Trophoblast cell (in vitro differentiated cells and primary cell): ENCODE measurements around the gene CAMK1D.

Experiments
- DNase-seq, 2 donors: peaks; one replicate each; pipeline ENCODE4 v3.0.0-alpha.2; 2016
- H2AFZ ChIP-seq: 2 replicates; pipeline ENCODE4 v1.6.1; 2013; ENCODE audit warnings: low read length, moderate library complexity, mild to moderate bottlenecking; ENCODE audit not compliant: insufficient read depth, poor library complexity
- H2AK5ac ChIP-seq: 2 replicates; pipeline ENCODE4 v1.6.1; 2013; ENCODE audit warnings: mild to moderate bottlenecking, low read length
- H2BK120ac ChIP-seq: 2 replicates; pipeline ENCODE4 v1.6.1; 2013; ENCODE audit warnings: low read length, mild to moderate bottlenecking, moderate library complexity; ENCODE audit not compliant: insufficient read depth, poor library complexity
- H2BK12ac ChIP-seq: 2 replicates; pipeline ENCODE4 v1.6.1; 2013; ENCODE audit warnings: mild to moderate bottlenecking, low read length, moderate library complexity
- H2BK5ac ChIP-seq: 2 replicates; pipeline ENCODE4 v1.6.1; 2013; ENCODE audit warnings: low read length, low read depth, moderate library complexity, mild to moderate bottlenecking; ENCODE audit not compliant: poor library complexity
- H3K14ac ChIP-seq: 2 replicates; pipeline ENCODE4 v1.6.1; 2013; ENCODE audit warnings: mild to moderate bottlenecking, low read length
- H3K18ac ChIP-seq: 2 replicates; pipeline ENCODE4 v1.6.1; 2013; ENCODE audit warnings: mild to moderate bottlenecking, low read length
- H3K23ac ChIP-seq: 2 replicates; pipeline ENCODE4 v1.6.1; 2013; ENCODE audit warnings: low read length
- H3K27ac ChIP-seq: 2 replicates; pipeline ENCODE4 v1.5.1; 2013; ENCODE audit warnings: low read depth, mild to moderate bottlenecking, inconsistent platforms, low read length, moderate library complexity
- H3K27me3 ChIP-seq: 2 replicates; pipeline ENCODE4 v1.6.1; 2013; ENCODE audit warnings: inconsistent platforms, mild to moderate bottlenecking, low read length, moderate library complexity; ENCODE audit not compliant: insufficient read depth
- H3K36me3 ChIP-seq, 2 experiments: 1 replicate in 1 of 2; 2 replicates in 1 of 2; pipeline ENCODE4 v1.6.1; 2013; ENCODE audit warnings: low read length in 2 of 2, mild to moderate bottlenecking in 2 of 2, moderate library complexity in 1 of 2; ENCODE audit not compliant: insufficient read depth in 2 of 2, control insufficient read depth in 1 of 2
- H3K4ac ChIP-seq: 2 replicates; pipeline ENCODE4 v1.6.1; 2013; ENCODE audit warnings: low read depth, mild to moderate bottlenecking, low read length, moderate library complexity
- H3K4me1 ChIP-seq, 2 experiments: 1 replicate in 1 of 2; 2 replicates in 1 of 2; pipeline ENCODE4 v1.6.1; 2013; ENCODE audit warnings: low read length in 2 of 2, mild to moderate bottlenecking in 2 of 2, moderate library complexity in 1 of 2; ENCODE audit not compliant: insufficient read depth in 2 of 2, control insufficient read depth in 1 of 2
- H3K4me2 ChIP-seq: 2 replicates; pipeline ENCODE4 v1.6.1; 2013; ENCODE audit warnings: inconsistent platforms, mild to moderate bottlenecking, low read length, moderate library complexity
- H3K4me3 ChIP-seq: 2 replicates; pipeline ENCODE4 v1.5.1; 2013; ENCODE audit warnings: mild to moderate bottlenecking, low read depth, low read length, inconsistent platforms
- H3K79me1 ChIP-seq: one replicate; pipeline ENCODE4 v1.6.1; 2013; ENCODE audit warnings: low read length
- H3K79me2 ChIP-seq: 2 replicates; pipeline ENCODE4 v1.6.1; 2013; ENCODE audit warnings: low read length, mild to moderate bottlenecking; ENCODE audit not compliant: control insufficient read depth, insufficient read depth, poor library complexity
- H3K9ac ChIP-seq: 2 replicates; pipeline ENCODE4 v1.6.1; 2013; ENCODE audit warnings: mild to moderate bottlenecking, low read length
- H3K9me3 ChIP-seq: 2 replicates; pipeline ENCODE4 v1.6.1; 2013; ENCODE audit warnings: low read depth, mild to moderate bottlenecking, control low read depth, inconsistent platforms, low read length; ENCODE audit not compliant: insufficient read depth
- H4K12ac ChIP-seq: 2 replicates; pipeline ENCODE4 v1.6.1; 2013; ENCODE audit warnings: low read depth, mild to moderate bottlenecking, low read length, moderate library complexity
- H4K8ac ChIP-seq: 2 replicates; pipeline ENCODE4 v1.6.1; 2013; ENCODE audit warnings: low read depth, mild to moderate bottlenecking, low read length, moderate library complexity
- H4K91ac ChIP-seq: one replicate; pipeline ENCODE4 v1.6.1; 2013; ENCODE audit warnings: low read depth, mild to moderate bottlenecking, low read length, moderate library complexity
- WGBS: extraction: QIAGEN DNeasy Blood & Tissue Kit; methylation state at CpG from one replicate; pipeline ENCODE4 v1.1.7; 2013; ENCODE audit warnings: missing lambda C conversion rate; ENCODE audit not compliant: insufficient read length, insufficient coverage; ENCODE audit errors: extremely low coverage; 5-methylcytosine and 5-hydroxymethylcytosine counted together

The CAMK1D gene

DNA sequence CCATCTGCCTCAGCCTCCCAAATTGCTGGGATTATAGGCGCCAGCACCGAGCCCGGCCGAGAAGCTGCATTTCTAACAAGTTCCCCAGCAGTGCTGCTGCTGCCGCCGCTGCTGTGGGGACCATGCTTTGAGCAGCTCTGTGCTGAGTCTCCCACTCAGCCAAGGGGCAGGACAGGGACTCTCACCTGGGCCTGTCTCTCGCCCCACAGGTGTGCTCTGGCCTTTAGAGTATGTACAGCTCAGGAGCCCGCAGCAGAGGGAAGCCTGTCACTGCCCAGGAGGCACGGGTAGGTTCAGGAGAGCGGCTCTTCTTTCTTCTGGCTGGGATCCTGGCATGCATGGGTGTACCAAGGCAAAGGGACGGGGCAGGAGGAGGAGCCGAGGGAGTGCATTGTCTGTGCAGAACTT is 130.1 kb downstream of the CAMK1D start:
- Histone ChIP-seq H3K79me2 (no peaks in the 10 kb centered on the region), H3K9ac (no peak overlapping the region), H4K12ac (no peak overlapping the region), H4K8ac (no peak overlapping the region), H3K4ac (no peak overlapping the region), H3K23ac (no peak overlapping the region), H3K79me1 (no peaks in the 10 kb centered on the region), H3K4me2 (no peak overlapping the region), H2BK120ac (no peak overlapping the region), H3K9me3 (peaks cover 1% of the 10 kb centered on the region), H3K14ac (no peak overlapping the region), H3K18ac (no peak overlapping the region), H3K27me3 (no peaks in the 10 kb centered on the region), H3K36me3 (no peaks in the 10 kb centered on the region), H2AFZ (no peak overlapping the region), H2AK5ac (no peak overlapping the region), H4K91ac (no peak overlapping the region), H3K27ac (no peak overlapping the region), H3K4me1 (no peaks in the 10 kb centered on the region), H2BK5ac (no peak overlapping the region), H2BK12ac (no peak overlapping the region), H3K4me3 (no peak overlapping the region)
- DNase-seq: no peak
- no CpG with 5 or more reads among the region's 12 CpGs for WGBS

DNA sequence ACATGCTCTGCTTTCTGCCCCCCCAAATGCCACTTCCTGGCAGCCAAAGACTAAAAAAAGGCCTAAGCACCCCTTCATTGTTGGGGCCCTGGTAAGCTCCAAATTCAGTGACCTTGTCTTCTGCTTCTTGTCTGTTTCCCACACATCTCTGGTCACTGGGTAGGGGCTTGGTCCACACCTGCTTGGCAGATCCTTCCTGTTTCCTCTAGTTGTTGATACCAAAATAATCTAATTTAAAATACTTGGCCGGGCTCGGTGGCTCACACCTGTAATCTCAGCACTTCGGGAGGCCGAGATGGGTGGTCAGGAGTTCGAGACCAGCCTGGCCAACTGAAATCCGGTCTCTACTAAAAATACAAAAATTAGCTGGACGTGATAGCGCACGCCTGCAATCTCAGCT is 130.6 kb downstream of the CAMK1D start:
- H3K9ac ChIP-seq: no peak overlapping the region
- H3K23ac ChIP-seq: no peak overlapping the region
- H3K79me1 ChIP-seq: no peaks in the 10 kb centered on the region
- no peak for DNase-seq
- WGBS: no CpG with 5 or more reads among the region's 9 CpGs
- H2BK5ac ChIP-seq: no peak overlapping the region
- H4K12ac ChIP-seq: no peak overlapping the region
- H3K4me2 ChIP-seq: no peak overlapping the region
- no peak overlapping the region for H3K14ac ChIP-seq
- no peak overlapping the region for H4K8ac ChIP-seq
- H3K18ac ChIP-seq: no peak overlapping the region
- H2BK12ac ChIP-seq: no peak overlapping the region
- no peak overlapping the region for H4K91ac ChIP-seq
- H3K27me3 ChIP-seq: no peaks in the 10 kb centered on the region
- no peak overlapping the region for H3K4ac ChIP-seq
- peaks cover 1% of the 10 kb centered on the region for H3K9me3 ChIP-seq
- H3K27ac ChIP-seq: no peak overlapping the region
- no peak overlapping the region for H3K4me3 ChIP-seq
- H3K4me1 ChIP-seq: no peaks in the 10 kb centered on the region
- no peak overlapping the region for H2AK5ac ChIP-seq
- no peaks in the 10 kb centered on the region for H3K36me3 ChIP-seq
- H3K79me2 ChIP-seq: no peaks in the 10 kb centered on the region
- H2BK120ac ChIP-seq: no peak overlapping the region
- no peak overlapping the region for H2AFZ ChIP-seq

DNA sequence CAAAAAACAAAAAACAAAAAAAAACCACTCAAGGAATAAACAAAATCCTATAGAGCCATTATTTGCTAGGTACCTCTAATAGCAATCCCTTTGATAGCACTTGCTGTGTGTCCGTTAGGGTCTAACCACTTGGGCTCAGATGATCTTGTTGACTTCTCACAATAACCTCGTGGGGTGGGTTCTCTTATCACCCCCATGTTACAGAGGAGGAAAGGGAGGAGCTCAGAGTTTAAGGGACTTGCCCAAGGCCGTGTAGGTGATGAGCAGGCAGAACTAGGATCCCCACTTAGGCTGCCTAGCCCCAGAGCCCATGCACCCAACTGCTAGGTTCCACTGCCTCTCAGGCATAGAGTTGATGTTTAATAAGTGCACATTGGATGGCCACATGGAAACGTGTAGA is 131.1 kb downstream of the CAMK1D start:
- no CpG with 5 or more reads among the region's 4 CpGs for WGBS
- no peak overlapping the region for H3K23ac ChIP-seq
- H2BK5ac ChIP-seq: no peak overlapping the region

DNA sequence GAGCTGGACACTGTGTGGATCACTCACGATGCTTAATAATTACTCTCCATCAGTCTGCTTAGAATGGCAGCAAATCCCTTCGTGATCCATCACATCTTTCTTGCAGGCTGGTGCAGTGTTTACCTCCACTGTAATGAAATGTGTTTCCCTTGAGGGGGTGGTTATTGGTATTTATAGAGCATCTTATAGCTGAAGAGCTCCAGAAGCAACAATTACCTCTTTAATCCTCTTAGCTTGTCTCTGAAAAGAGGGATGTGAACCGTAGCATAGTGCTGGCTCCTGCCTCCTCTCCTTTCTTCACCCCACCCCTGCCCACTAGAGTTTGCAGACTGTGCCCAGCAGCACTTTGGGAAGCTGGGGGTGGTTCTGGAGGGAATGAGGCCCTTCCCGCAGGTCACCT is 132.6 kb downstream of the CAMK1D start:
- no peak overlapping the region for H4K12ac ChIP-seq
- no peaks in the 10 kb centered on the region for H3K79me1 ChIP-seq
- WGBS: no CpG with 5 or more reads among the region's 4 CpGs
- no peak overlapping the region for H3K4me3 ChIP-seq
- H2BK5ac ChIP-seq: no peak overlapping the region
- H2AK5ac ChIP-seq: no peak overlapping the region
- no peak overlapping the region for H3K27ac ChIP-seq
- no peaks in the 10 kb centered on the region for H3K9me3 ChIP-seq
- H3K79me2 ChIP-seq: no peaks in the 10 kb centered on the region
- no peaks in the 10 kb centered on the region for H3K27me3 ChIP-seq
- H3K23ac ChIP-seq: no peak overlapping the region
- H3K18ac ChIP-seq: no peak overlapping the region
- no peak overlapping the region for H2BK12ac ChIP-seq
- DNase-seq: no peak
- no peak overlapping the region for H3K14ac ChIP-seq
- no peak overlapping the region for H2BK120ac ChIP-seq
- H4K91ac ChIP-seq: no peak overlapping the region
- no peak overlapping the region for H3K9ac ChIP-seq
- H3K4ac ChIP-seq: no peak overlapping the region
- no peak overlapping the region for H2AFZ ChIP-seq
- H3K4me2 ChIP-seq: no peak overlapping the region
- H4K8ac ChIP-seq: no peak overlapping the region
- H3K4me1 ChIP-seq: no peaks in the 10 kb centered on the region
- no peaks in the 10 kb centered on the region for H3K36me3 ChIP-seq

More for the DNA sequence above, 131.1 kb downstream of the CAMK1D start:
- no peak for DNase-seq
- Histone ChIP-seq H3K14ac (no peak overlapping the region), H2BK120ac (no peak overlapping the region), H3K9me3 (peaks cover 1% of the 10 kb centered on the region), H3K4me1 (no peaks in the 10 kb centered on the region), H2AFZ (no peak overlapping the region), H2AK5ac (no peak overlapping the region), H4K91ac (no peak overlapping the region), H3K4me3 (no peak overlapping the region), H4K8ac (no peak overlapping the region), H3K36me3 (no peaks in the 10 kb centered on the region), H3K18ac (no peak overlapping the region), H2BK12ac (no peak overlapping the region), H3K27ac (no peak overlapping the region), H3K79me2 (no peaks in the 10 kb centered on the region), H3K27me3 (no peaks in the 10 kb centered on the region), H3K79me1 (no peaks in the 10 kb centered on the region), H4K12ac (no peak overlapping the region), H3K9ac (no peak overlapping the region), H3K4ac (no peak overlapping the region), H3K4me2 (no peak overlapping the region)
